Astrocyte (in vitro differentiated cells and primary cell): ENCODE measurements around the gene MECP2.

ENCODE experiments used
- EZH2 ChIP-seq: IDR thresholded peaks from 2 replicates; pipeline ENCODE4 v1.6.1; 2012; ENCODE audit warnings: mild to moderate bottlenecking, low read length, inconsistent platforms; ENCODE audit not compliant: insufficient read depth
- TF ChIP-seq, protein P1 (sequence below): IDR thresholded peaks from 2 replicates; pipeline ENCODE4 v1.5.1; 2011; ENCODE audit warnings: low read depth, mild to moderate bottlenecking, inconsistent platforms, low read length, moderate library complexity; ENCODE audit not compliant: insufficient read depth

DNA sequence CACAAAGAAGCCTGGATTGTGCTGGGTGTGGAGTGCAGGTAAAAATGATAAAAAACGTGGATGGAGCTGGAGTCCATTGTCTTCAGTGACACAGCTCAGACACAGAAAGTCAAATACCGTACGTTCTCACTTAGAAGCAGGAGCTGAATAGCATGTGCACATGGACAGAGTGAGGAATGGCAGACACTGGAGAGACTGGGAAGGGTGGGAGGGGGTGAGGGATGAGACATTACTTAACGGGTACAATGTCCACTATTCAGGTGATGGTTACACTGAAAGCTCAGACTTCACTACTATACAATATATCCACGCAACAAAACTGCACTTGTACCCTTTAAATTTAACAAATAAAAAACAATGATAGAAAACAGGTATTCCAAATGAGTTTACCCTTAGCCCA lies 59.8 kb downstream of the MECP2 start:
- TF ChIP-seq, protein P1, sequence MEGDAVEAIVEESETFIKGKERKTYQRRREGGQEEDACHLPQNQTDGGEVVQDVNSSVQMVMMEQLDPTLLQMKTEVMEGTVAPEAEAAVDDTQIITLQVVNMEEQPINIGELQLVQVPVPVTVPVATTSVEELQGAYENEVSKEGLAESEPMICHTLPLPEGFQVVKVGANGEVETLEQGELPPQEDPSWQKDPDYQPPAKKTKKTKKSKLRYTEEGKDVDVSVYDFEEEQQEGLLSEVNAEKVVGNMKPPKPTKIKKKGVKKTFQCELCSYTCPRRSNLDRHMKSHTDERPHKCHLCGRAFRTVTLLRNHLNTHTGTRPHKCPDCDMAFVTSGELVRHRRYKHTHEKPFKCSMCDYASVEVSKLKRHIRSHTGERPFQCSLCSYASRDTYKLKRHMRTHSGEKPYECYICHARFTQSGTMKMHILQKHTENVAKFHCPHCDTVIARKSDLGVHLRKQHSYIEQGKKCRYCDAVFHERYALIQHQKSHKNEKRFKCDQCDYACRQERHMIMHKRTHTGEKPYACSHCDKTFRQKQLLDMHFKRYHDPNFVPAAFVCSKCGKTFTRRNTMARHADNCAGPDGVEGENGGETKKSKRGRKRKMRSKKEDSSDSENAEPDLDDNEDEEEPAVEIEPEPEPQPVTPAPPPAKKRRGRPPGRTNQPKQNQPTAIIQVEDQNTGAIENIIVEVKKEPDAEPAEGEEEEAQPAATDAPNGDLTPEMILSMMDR: no peak
- no peak for TF ChIP-seq EZH2
